HUDEP-2 (cell line): ENCODE data around the gene PFKM.

Experiments used
- DNase-seq, 76 experiments: peaks; one replicate each; lab custom pipeline; 2025; ENCODE audit not compliant: unreplicated experiment in 76 of 76; lab: John Stamatoyannopoulos, UW

The PFKM gene

GRCh38 chr12:48119078-48119833 is at the start of gene PFKM:
Gene PFKM (plus strand): TSS chr12:48119364. CDS start chr12:48122775, 3,411 bp downstream.
- DNase-seq, result peak in 73 of 76 experiments; percentile 6 to 84 (median 62)

- no peak for DNase-seq
Measured at GRCh38 chr12:48070033-48070432, 49.1 kb upstream of the PFKM start.

- no peak for DNase-seq
Measured at GRCh38 chr12:48070731-48071130, 48.4 kb upstream of the PFKM start.

- DNase-seq, result no peak
Measured at GRCh38 chr12:48071808-48072207, 47.4 kb upstream of the PFKM start.

- DNase-seq, result no peak
Measured at GRCh38 chr12:48072266-48072665, 46.9 kb upstream of the PFKM start.

- DNase-seq, result no peak
Measured at GRCh38 chr12:48074266-48074665, 44.9 kb upstream of the PFKM start.

- DNase-seq, result no peak
Measured at GRCh38 chr12:48075832-48076231, 43.3 kb upstream of the PFKM start.

- DNase-seq, result no peak
Measured at GRCh38 chr12:48077111-48077510, 42.1 kb upstream of the PFKM start.

- DNase-seq, result no peak
Measured at GRCh38 chr12:48078901-48079300, 40.3 kb upstream of the PFKM start.

- no peak for DNase-seq
Measured at GRCh38 chr12:48080285-48080684, 38.9 kb upstream of the PFKM start.

GRCh38 chr12:48080821-48081220 is 38.3 kb upstream of the PFKM start:
- DNase-seq, result no peak

GRCh38 chr12:48084066-48084465 is 35.1 kb upstream of the PFKM start:
- no peak for DNase-seq

- DNase-seq, result no peak
Measured at GRCh38 chr12:48084841-48085460, 34.2 kb upstream of the PFKM start.

- no peak for DNase-seq
Measured at GRCh38 chr12:48086327-48086726, 32.8 kb upstream of the PFKM start.

- DNase-seq, result no peak
Measured at GRCh38 chr12:48092611-48093010, 26.6 kb upstream of the PFKM start.

- peak in 2 of 76 experiments; percentile 3 to 11 for DNase-seq
Measured at GRCh38 chr12:48104531-48104930, 14.6 kb upstream of the PFKM start.

GRCh38 chr12:48105321-48105866 is 13.8 kb upstream of the PFKM start:
- peak in 24 of 76 experiments; percentile 1 to 69 (median 30) for DNase-seq

- DNase-seq, result peak in 75 of 76 experiments; percentile 32 to 98 (median 78)
Measured at GRCh38 chr12:48105867-48106680, 13.1 kb upstream of the PFKM start, which contains the start of gene SENP1. Gene SENP1 (minus strand): TSS chr12:48106079. CDS start chr12:48101472, 4,607 bp downstream.

GRCh38 chr12:48106681-48107613 is 12.2 kb upstream of the PFKM start:
- no peak for DNase-seq

- no peak for DNase-seq
Measured at GRCh38 chr12:48109424-48109823, 9.7 kb upstream of the PFKM start.
